H7 (cell line): ENCODE measurements around the gene CNTN4. TPM values are rescaled to one million over a fixed set of nuclear protein-coding genes. Genes with fewer than 3 reads are reported as not detected.
A peak's percentile ranks its signal among the peaks of the same experiment; 100 is the strongest.

Experiments used
- DNase-seq: peaks from one replicate; pipeline ENCODE4 v3.0.0; 2012
- H3K27me3 ChIP-seq: 2 replicates; pipeline ENCODE4 v1.6.0; 2011; ENCODE audit warnings: mild to moderate bottlenecking, low read length; ENCODE audit not compliant: control insufficient read depth, insufficient read depth
- H3K36me3 ChIP-seq: replicated peaks from 2 replicates; pipeline ENCODE4 v1.5.1; 2011; ENCODE audit warnings: low read length; ENCODE audit not compliant: control insufficient read depth, insufficient read depth
- H3K4me3 ChIP-seq: 2 replicates; pipeline ENCODE4 v1.5.1; 2011; ENCODE audit warnings: low read depth, mild to moderate bottlenecking, control low read depth, low read length, moderate library complexity; ENCODE audit not compliant: insufficient read depth
- total RNA-seq: library from RNA; depleted of rRNA; stranded (reverse); fragments of >200 nt; shearing (Covaris generic); gene quantifications from 2 replicates; pipeline ENCODE4 v1.2.3, GENCODE V29; 2014

CNTN4 gene
- total RNA-seq, 1 experiment from 2014 or later = 2.3 TPM

- no peak for DNase-seq
- Histone ChIP-seq H3K36me3 (no peaks in the 10 kb centered on the region), H3K27me3 (no peaks in the 10 kb centered on the region), H3K4me3 (no peak overlapping the region)
These were observed 12.0 kb downstream of the CNTN4 start for GRCh38 chr3:2110597-2111117.

GRCh38 chr3:2114617-2115275 lies 16.1 kb downstream of the CNTN4 start:
- no peaks in the 10 kb centered on the region for H3K27me3 ChIP-seq
- DNase-seq = no peak
- no peak overlapping the region for H3K4me3 ChIP-seq
- no peaks in the 10 kb centered on the region for H3K36me3 ChIP-seq

GRCh38 chr3:2130726-2131125 lies 32.1 kb downstream of the CNTN4 start:
- Histone ChIP-seq H3K36me3 (no peaks in the 10 kb centered on the region), H3K4me3 (no peak overlapping the region), H3K27me3 (no peaks in the 10 kb centered on the region)
- no peak for DNase-seq

- DNase-seq = no peak
- Histone ChIP-seq H3K27me3 (no peaks in the 10 kb centered on the region), H3K4me3 (no peak overlapping the region), H3K36me3 (no peaks in the 10 kb centered on the region)
These were observed 34.5 kb downstream of the CNTN4 start for GRCh38 chr3:2133146-2133545.

- Histone ChIP-seq H3K4me3 (no peak overlapping the region), H3K27me3 (no peaks in the 10 kb centered on the region), H3K36me3 (no peaks in the 10 kb centered on the region)
- DNase-seq = no peak
These were observed 39.0 kb downstream of the CNTN4 start for GRCh38 chr3:2137651-2138050.

DNA sequence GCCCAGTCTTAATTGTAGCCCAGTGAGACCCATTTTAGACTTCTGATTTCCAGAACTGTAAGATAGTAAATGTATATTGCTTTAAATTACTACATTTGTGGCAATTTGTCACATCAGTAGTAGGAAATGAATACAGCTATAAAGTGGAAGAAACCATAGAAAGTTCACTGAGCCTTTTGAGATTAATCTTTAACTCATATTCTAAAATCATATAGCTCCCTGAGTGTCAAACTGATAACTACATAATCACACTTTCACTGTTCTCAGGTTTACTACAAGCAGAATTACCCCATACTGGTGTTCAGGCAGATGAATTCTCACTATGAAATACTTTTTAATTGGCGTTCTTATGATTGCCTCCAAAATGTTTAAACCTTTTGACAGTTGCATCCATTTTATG lies 42.8 kb downstream of the CNTN4 start:
- Histone ChIP-seq H3K27me3 (no peaks in the 10 kb centered on the region), H3K36me3 (no peaks in the 10 kb centered on the region), H3K4me3 (no peak overlapping the region)
- no peak for DNase-seq

- no peak for DNase-seq
- no peaks in the 10 kb centered on the region for H3K36me3 ChIP-seq
- no peak overlapping the region for H3K4me3 ChIP-seq
- no peaks in the 10 kb centered on the region for H3K27me3 ChIP-seq
These were observed 50.1 kb downstream of the CNTN4 start for GRCh38 chr3:2148561-2149340.

DNA sequence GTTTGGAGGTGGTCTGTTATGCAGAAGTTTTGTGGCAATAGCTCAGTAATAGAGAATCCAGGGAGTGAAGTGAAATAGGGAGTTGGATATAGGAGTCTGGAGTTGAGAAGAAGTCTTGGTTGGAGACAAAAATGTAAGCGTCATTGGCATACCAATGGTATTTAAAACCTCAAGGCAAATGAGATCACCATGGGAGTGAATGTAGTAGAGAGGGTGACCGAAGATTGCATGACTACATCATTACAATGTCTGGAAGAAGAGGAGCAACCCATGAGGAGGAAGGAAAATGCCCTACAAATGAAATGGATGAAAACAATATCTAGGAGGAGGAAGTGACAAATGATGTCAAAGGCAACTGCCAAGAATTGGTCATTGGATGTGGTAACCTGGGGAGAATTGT lies 54.4 kb downstream of the CNTN4 start:
- H3K27me3 ChIP-seq = no peaks in the 10 kb centered on the region
- H3K4me3 ChIP-seq = no peak overlapping the region
- no peak for DNase-seq
- H3K36me3 ChIP-seq = no peaks in the 10 kb centered on the region

DNA sequence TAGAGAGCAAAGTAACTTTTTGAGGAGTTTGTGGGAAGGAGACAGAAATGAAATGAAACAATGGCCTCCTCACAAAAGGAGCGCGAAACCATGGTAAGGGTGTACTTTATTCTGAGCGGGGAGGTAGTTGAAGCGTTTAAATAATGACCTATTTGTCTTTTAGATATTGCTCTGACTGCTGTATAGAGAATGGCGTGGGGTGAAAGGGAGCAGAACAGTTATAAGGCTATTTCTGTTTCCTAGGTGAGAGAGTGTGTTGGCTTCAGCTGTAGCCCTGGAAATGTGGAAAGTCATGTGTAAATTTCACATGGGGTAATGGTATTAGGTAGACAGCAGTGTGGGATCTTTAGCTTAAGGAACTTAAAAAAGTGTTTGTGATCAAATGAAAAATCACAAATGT lies 54.9 kb downstream of the CNTN4 start:
- Histone ChIP-seq H3K27me3 (no peaks in the 10 kb centered on the region), H3K4me3 (no peak overlapping the region), H3K36me3 (no peaks in the 10 kb centered on the region)
- no peak for DNase-seq

- no peak for DNase-seq
- Histone ChIP-seq H3K4me3 (no peak overlapping the region), H3K36me3 (no peaks in the 10 kb centered on the region), H3K27me3 (no peaks in the 10 kb centered on the region)
These were observed 56.0 kb downstream of the CNTN4 start for GRCh38 chr3:2154621-2155020.

GRCh38 chr3:2156244-2156847 lies 57.7 kb downstream of the CNTN4 start:
- H3K27me3 ChIP-seq = no peaks in the 10 kb centered on the region
- H3K36me3 ChIP-seq = no peaks in the 10 kb centered on the region
- DNase-seq = peak; percentile 47
- H3K4me3 ChIP-seq = no peak overlapping the region

DNA sequence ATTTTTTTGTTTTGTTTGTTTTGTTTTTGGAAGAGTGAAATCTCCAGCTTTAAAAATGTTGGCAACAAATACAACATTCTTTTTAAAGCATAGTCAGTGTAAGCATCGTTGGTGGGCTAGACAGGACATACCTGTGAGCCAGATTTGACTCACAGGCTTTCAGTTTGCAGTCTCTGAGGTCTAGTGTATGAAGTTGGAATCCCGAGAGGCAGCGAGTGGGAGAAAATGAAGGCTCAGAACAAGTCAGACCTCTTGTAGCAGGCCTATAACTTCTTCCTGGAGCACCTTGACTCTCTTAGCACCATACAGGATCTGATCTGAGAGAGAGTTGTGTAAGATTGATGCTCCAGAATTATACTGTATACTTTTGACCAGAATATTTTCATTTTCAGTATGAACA lies 60.2 kb downstream of the CNTN4 start:
- Histone ChIP-seq H3K27me3 (no peaks in the 10 kb centered on the region), H3K36me3 (no peaks in the 10 kb centered on the region), H3K4me3 (no peak overlapping the region)
- DNase-seq = no peak

DNA sequence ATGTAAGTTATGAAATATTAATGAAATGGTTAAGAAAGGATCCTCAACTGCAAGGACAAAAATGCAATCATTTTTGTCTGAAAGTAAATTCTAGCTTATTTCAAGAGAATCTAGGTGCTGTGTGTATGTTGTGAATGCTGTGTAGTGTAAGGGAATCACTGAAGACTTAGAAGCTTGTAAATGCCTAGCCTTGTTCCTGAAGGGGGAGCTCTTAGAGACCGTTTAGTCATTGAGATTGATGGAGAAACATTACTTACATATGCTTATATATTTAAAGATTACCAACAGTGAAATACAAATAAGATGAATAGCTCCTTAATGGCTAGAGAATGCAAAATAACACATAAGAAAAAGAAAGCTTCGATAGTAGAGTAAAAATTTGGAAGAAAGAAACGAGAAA lies 67.9 kb downstream of the CNTN4 start:
- no peak overlapping the region for H3K4me3 ChIP-seq
- no peaks in the 10 kb centered on the region for H3K27me3 ChIP-seq
- DNase-seq = peak; percentile 36
- H3K36me3 ChIP-seq = no peaks in the 10 kb centered on the region

GRCh38 chr3:2172561-2173171 lies 74.0 kb downstream of the CNTN4 start:
- H3K27me3 ChIP-seq = no peaks in the 10 kb centered on the region
- no peaks in the 10 kb centered on the region for H3K36me3 ChIP-seq
- H3K4me3 ChIP-seq = no peak overlapping the region
- no peak for DNase-seq

DNA sequence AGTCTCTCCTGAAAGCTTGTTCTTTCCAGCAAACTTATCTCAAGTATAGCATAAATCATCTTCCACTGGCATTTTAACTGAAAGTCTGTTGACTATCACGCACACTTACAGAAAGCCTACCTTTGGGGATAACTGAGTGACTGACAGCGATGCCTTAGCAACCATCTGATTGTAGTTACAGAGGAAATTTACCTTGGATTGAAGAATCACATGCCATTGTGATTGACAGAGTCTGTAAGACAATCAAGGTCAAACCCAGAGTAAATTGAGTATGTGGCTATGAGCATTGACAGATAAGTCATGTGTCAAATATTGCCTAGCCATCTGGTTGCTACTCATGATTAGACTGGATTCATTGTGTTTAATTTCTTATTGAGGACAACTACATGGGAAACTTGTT lies 82.0 kb downstream of the CNTN4 start:
- DNase-seq = no peak
- no peaks in the 10 kb centered on the region for H3K36me3 ChIP-seq
- no peak overlapping the region for H3K4me3 ChIP-seq
- no peaks in the 10 kb centered on the region for H3K27me3 ChIP-seq
